A673 (cell line): Measurements from ENCODE around the gene CYP19A1.

Experiments
- CTCF ChIP-seq: fragments of 300-800, 200-600 bp; sonication (generic); conservative IDR thresholded peaks from 2 replicates; pipeline ENCODE4 v1.5.1; 2017; ENCODE audit warnings: low read depth, mild to moderate bottlenecking, antibody characterized with exemption, low read length, moderate library complexity, mixed read lengths
- EZH2 ChIP-seq: fragments of 200-600 bp; sonication (generic); IDR thresholded peaks from 2 replicates; pipeline ENCODE4 v1.6.1; 2017; ENCODE audit warnings: borderline replicate concordance, low read depth, mild to moderate bottlenecking, mixed read lengths, antibody characterized with exemption, low read length; ENCODE audit not compliant: poor library complexity, severe bottlenecking

- TF ChIP-seq CTCF, result no peak
- no peak for TF ChIP-seq EZH2
These were observed 139.6 kb downstream of the CYP19A1 start for GRCh38 chr15:51198701-51199232.
